NCI-H1417 (cell line): ENCODE measurements around the gene KIF16B.
"Not testable (repeated sequence)": the region's sequence is repeated elsewhere in the genome, so short reads cannot be mapped to it uniquely, and the experiment has no call there.

Experiments used
- DNase-seq, 3 experiments: peaks; one replicate each; lab custom pipeline; 2025; lab: John Stamatoyannopoulos, UW

KIF16B gene

DNA sequence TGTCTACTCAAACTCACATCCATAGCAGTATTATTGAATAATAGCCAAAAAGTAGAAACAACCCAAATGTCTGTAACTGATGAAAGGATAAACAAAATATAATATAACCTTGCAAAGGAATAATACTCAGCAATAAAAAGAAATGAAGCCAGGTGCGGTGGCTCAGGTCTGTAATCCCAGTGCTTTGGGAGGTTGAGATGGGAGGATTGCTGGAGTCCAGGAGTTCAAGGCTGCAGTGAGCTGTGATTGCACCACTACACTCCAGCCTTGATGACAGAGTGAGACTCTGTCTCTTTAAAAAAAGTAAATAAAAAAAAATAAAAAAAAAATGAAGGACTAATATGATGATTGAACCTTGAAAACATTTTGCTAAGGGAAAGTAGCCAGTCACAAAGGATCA, 22.1 kb upstream of the KIF16B start:
- DNase-seq, result no peak

GRCh38 chr20:16590041-16590633, 16.9 kb upstream of the KIF16B start:
- no peak for DNase-seq

DNA sequence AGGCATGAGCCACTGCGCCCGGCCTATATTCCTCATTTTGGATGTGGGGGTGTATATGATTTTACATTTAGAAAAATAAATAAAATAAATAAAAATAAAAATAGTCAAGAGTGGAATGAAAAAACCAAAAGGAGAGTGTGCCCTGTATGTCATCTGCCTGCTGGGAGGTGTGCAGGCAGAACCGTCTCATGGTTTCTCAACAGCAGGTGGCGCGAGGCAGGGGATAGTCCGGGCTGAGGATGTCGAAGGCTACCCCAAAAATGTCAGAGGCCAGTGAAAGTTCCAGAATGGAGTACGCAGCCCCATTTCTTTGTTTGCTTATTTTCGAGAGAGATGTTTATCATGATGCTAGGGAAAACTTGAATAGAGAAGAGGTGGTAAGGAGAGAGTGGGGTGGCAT, 16.4 kb upstream of the KIF16B start:
- DNase-seq, result no peak

DNA sequence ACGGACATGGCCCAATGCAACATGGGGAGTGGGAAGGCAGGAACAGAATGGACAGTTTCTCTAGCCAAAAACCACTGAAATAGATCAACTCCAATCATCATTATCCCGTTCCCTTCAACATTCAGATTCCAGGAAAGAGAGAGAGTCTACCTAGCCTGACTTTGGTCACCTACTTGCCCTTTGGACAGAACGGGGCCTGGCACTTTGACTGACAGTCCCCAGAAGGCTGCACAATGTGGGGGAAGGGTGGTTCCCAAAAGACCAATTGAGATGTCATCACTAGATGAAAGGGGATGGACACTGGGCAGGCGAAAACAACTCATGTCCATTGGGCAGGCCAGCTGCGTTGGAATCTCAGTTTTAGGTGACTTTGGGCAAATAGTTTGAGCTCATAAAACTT, 15.0 kb upstream of the KIF16B start:
- no peak for DNase-seq

GRCh38 chr20:16587066-16587465, 13.8 kb upstream of the KIF16B start:
- DNase-seq, result no peak

DNA sequence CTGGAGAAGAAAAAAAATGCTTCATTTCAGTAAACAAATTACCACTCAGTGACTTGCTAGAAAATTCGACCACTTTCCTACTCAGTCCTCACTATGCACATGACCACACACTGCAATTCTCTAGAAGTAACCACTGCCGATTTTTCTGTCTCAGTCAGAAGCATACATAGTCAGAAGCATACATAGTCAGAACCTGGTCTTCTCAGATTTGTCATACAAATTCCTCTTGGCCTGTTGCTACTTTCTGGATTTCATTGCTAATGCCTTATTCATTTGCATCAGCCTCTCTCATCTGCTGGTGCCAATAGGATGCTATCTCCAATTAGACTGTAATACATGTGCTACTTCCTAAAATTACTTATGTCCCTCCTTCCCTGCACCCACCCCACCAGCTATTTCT, 10.2 kb upstream of the KIF16B start:
- DNase-seq, result no peak

- DNase-seq, result no peak
Measured at GRCh38 chr20:16581241-16581640, 8.0 kb upstream of the KIF16B start.

- peak in 1 of 3 experiments; percentile 46 for DNase-seq
Measured at GRCh38 chr20:16580620-16581019, 7.4 kb upstream of the KIF16B start.

GRCh38 chr20:16580147-16580546, 6.9 kb upstream of the KIF16B start:
- DNase-seq, result peak in 2 of 3 experiments; percentile 38 to 84

- no peak for DNase-seq
Measured at GRCh38 chr20:16576219-16576618, 3.0 kb upstream of the KIF16B start.

- peak in 1 of 3 experiments; percentile 55 for DNase-seq
Measured at GRCh38 chr20:16575390-16576140, 2.3 kb upstream of the KIF16B start.

DNA sequence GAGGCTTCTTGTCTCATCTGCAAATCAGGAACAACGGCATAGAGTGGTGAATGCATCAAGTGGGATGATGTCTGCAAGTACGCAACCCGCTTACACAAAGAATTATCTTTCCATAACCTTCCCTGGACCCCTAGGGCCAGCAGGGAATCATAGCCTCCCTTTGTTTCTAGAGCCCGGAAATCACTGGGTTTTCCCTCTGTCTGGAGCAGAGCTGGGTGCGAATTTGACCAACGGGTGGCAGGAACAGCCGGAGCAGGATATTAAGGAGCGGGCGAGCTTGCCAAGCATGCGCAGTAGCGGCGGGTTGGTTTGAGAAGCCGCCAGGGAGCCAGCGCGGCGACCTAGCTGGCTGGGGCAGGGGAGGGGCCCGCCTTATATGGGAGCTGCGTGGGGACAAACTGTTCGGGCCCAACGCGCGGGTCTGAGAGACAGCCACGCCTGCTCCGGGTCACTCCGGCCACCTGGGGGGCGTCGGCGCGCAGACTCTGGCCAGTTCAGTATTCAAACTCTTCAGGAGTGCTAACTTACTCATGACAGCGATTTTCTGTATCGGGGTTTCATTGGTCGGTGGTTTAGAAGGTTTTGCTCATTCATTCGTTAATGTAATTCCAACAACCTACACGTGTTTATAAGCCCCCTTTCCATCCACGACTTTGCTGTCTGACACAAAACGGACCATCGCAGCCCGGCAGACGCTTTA, 1.6 kb upstream of the KIF16B start:
- DNase-seq, result peak; percentile 62 to 90 (median 71)

- no peak for DNase-seq
Measured at GRCh38 chr20:16571333-16571732, 1.9 kb downstream of the KIF16B start.

GRCh38 chr20:16569246-16570153, 3.7 kb downstream of the KIF16B start:
- peak in 2 of 3 experiments; percentile 13 to 55 for DNase-seq

- DNase-seq, result peak in 1 of 3 experiments; percentile 35
Measured at GRCh38 chr20:16566080-16566479, 7.2 kb downstream of the KIF16B start.

GRCh38 chr20:16564079-16564478, 9.2 kb downstream of the KIF16B start:
- DNase-seq, result not testable (repeated sequence)

DNA sequence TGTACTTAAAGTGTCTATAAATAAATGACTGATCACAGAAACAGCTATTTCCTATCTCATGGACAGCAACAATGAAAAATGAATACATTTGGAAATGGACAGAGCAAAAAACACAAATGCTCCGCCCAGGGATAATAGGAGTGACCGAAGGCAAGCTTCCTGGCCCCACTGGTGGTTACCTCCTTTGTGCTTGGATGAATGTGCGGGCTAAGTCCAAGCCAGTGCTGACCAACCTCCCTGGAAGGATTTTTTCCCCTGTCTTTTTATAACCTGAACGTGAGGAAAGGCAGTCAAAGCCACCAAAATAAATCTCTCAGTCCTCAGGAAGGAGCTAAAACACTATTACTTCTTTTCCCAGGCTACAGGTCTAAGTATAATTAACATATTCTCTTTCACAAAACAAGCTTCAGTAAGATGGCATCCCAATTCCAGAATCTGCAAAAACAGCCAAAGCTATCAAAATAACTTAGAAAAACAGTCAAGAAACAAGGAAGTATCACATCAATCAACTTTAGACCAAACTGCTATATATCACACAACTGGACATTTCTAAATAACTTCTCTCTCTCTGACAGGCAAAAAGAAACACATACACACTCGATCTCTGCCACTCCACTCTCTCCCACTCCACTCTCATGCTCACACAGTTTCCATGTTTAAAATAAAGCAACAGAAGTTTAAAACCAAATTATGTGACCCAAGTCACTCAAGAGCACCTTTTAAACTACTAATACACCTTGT, 10.0 kb downstream of the KIF16B start:
- DNase-seq, result no peak

DNA sequence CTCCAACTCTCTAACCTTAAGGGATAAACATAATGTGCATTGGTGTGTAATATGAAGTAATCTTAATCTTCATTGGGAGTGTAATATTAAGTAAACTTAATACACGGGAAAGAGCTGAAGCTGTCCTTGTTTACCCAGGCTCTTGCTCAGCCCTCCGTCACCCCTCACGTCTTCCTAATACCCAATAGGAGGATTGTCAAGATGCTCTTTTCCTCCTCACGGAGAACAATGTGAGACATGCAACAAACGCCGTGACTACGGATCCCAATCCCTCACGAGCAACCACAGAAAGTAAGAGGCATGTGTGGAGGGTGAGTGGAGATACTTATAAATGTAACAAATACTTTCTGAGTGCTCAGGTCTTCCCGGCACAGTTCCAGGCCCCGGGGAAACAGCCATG, 11.0 kb downstream of the KIF16B start:
- DNase-seq, result no peak

GRCh38 chr20:16560661-16561060, 12.6 kb downstream of the KIF16B start:
- no peak for DNase-seq

GRCh38 chr20:16560216-16560615, 13.0 kb downstream of the KIF16B start:
- no peak for DNase-seq

GRCh38 chr20:16556301-16556700, 16.9 kb downstream of the KIF16B start:
- no peak for DNase-seq
